OCI-LY3 (cell line): ENCODE results near the gene MAD1L1.

Experiments
- H2AFZ ChIP-seq: fragments of 200-600, 300-600 bp; shearing (Covaris generic); 2 replicates; pipeline ENCODE4 v1.6.0; 2014; ENCODE audit warnings: antibody characterized with exemption, low read depth, low read length
- H3K27ac ChIP-seq: fragments of 200-600, 300-600 bp; sonication (generic); 2 replicates; pipeline ENCODE4 v1.5.1; 2014; ENCODE audit warnings: mild to moderate bottlenecking, low read length, moderate library complexity, mixed read lengths
- H3K27me3 ChIP-seq: fragments of 200-600, 300-600 bp; sonication (generic); 2 replicates; pipeline ENCODE4 v1.6.1; 2014; ENCODE audit warnings: low read depth, low read length, mixed read lengths
- H3K36me3 ChIP-seq: fragments of 200-600, 300-600 bp; sonication (generic); replicated peaks from 2 replicates; pipeline ENCODE3; 2014; ENCODE audit warnings: low read depth, low read length, mixed read lengths
- H3K4me1 ChIP-seq: fragments of 300-600, 200-600 bp; sonication (generic); 2 replicates; pipeline ENCODE4 v1.6.1; 2014; ENCODE audit warnings: low read length, mixed read lengths
- H3K4me2 ChIP-seq: fragments of 200-600, 300-600 bp; sonication (generic); 2 replicates; pipeline ENCODE4 v1.6.1; 2014; ENCODE audit warnings: low read length, mixed read lengths
- H3K4me3 ChIP-seq: fragments of 300-600, 200-600 bp; sonication (generic); 2 replicates; pipeline ENCODE4 v1.5.1; 2014; ENCODE audit warnings: antibody characterized with exemption, mild to moderate bottlenecking, low read length, moderate library complexity
- H3K79me2 ChIP-seq: fragments of 300-600, 200-600 bp; shearing (Covaris generic); 2 replicates; pipeline ENCODE4 v1.6.1; 2014; ENCODE audit warnings: mild to moderate bottlenecking, low read length, mixed read lengths
- H3K9ac ChIP-seq: fragments of 300-600, 200-600 bp; shearing (Covaris generic); 2 replicates; pipeline ENCODE4 v1.6.0; 2014; ENCODE audit warnings: mild to moderate bottlenecking, low read length, moderate library complexity
- H3K9me3 ChIP-seq: fragments of 200-600, 300-600 bp; shearing (Covaris generic); 2 replicates; pipeline ENCODE4 v1.6.1; 2014; ENCODE audit warnings: low read length, mixed read lengths; ENCODE audit not compliant: insufficient read depth
- H4K20me1 ChIP-seq: fragments of 200-600, 300-600 bp; sonication (generic); 2 replicates; pipeline ENCODE4 v1.6.1; 2016; ENCODE audit warnings: low read length, mixed read lengths; ENCODE audit not compliant: insufficient read depth
- EZH2phosphoT487 ChIP-seq: fragments of 200-600 bp; shearing (Covaris generic); IDR thresholded peaks from 2 replicates; pipeline ENCODE4 v1.6.1; 2018; ENCODE audit warnings: antibody characterized with exemption, mixed run types, low read depth
- TF ChIP-seq, protein P1 (sequence below): fragments of 200-600, 300-600 bp; sonication (generic); IDR thresholded peaks from 2 replicates; pipeline ENCODE4 v1.5.1; 2014; ENCODE audit warnings: antibody characterized with exemption, low read length, low read depth

Gene MAD1L1

DNA sequence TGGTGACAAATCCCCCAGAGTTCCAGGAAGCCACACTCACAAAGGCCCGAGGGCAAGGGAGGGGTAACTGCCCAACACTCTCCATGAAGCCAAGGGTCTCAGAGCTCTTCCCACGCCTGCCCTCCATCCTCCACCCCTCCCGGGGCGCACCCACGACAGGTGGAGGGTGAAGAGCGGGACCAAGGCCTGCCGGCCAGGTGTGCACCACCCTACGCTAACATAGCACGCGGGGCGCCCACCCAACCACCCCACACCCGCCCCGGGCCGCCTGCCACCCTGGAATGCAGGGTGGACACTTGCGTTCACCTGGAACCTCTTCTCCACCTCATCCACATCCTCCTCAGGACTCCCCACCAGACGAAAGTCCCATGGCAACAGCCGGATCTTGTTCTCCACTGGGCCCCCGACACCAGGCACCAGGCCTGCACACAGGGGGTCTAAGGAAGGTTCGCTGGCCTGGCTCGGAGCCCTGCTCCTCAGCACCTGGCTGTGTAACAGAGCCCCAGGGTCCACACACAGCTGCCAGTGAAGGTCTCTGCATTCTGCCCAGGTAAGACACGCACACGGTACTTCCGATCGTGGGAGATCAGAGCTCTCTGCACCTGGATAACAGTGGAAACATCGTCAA, 32.7 kb downstream of the MAD1L1 start:
- Histone ChIP-seq H3K79me2 (no peaks in the 10 kb centered on the region), H2AFZ (no peak overlapping the region), H3K27me3 (no peaks in the 10 kb centered on the region), H3K4me2 (no peak overlapping the region), H4K20me1 (no peaks in the 10 kb centered on the region), H3K9me3 (no peaks in the 10 kb centered on the region), H3K4me1 (peaks cover 6% of the 10 kb centered on the region; the same call in 1 of the 2 replicates), H3K27ac (no peak overlapping the region), H3K36me3 (peaks cover 21% of the 10 kb centered on the region), H3K4me3 (no peak overlapping the region), H3K9ac (no peak overlapping the region)
- no peak for TF ChIP-seq EZH2phosphoT487
- TF ChIP-seq, protein P1, sequence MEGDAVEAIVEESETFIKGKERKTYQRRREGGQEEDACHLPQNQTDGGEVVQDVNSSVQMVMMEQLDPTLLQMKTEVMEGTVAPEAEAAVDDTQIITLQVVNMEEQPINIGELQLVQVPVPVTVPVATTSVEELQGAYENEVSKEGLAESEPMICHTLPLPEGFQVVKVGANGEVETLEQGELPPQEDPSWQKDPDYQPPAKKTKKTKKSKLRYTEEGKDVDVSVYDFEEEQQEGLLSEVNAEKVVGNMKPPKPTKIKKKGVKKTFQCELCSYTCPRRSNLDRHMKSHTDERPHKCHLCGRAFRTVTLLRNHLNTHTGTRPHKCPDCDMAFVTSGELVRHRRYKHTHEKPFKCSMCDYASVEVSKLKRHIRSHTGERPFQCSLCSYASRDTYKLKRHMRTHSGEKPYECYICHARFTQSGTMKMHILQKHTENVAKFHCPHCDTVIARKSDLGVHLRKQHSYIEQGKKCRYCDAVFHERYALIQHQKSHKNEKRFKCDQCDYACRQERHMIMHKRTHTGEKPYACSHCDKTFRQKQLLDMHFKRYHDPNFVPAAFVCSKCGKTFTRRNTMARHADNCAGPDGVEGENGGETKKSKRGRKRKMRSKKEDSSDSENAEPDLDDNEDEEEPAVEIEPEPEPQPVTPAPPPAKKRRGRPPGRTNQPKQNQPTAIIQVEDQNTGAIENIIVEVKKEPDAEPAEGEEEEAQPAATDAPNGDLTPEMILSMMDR = no peak

DNA sequence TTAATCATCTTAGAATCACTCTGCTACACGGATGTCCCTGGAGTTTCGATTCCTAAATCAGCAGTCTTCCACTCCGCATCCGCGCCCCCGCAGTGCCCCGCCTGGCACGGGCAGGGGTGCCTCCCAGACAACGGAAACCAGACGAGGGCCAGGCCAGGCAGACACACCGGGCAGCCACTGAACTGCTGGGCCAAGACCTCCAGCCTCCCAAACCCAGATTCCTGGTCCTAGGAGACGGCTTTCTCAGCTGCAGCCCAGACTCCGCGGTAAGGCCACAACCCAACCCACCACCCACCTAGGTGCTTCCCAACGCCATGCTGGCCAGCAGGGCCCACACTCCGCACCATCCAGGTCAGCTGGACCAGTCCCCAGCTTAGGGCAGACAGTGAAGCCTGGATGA, 33.2 kb downstream of the MAD1L1 start:
- Histone ChIP-seq H3K9me3 (no peaks in the 10 kb centered on the region), H2AFZ (no peak overlapping the region), H3K4me2 (no peak overlapping the region), H3K4me1 (peaks cover 6% of the 10 kb centered on the region; the same call in 1 of the 2 replicates), H3K9ac (no peak overlapping the region), H3K36me3 (peaks cover 21% of the 10 kb centered on the region), H3K27me3 (no peaks in the 10 kb centered on the region), H3K79me2 (no peaks in the 10 kb centered on the region), H4K20me1 (no peaks in the 10 kb centered on the region), H3K4me3 (no peak overlapping the region), H3K27ac (no peak overlapping the region)
- TF ChIP-seq, protein P1 = no peak
- TF ChIP-seq EZH2phosphoT487 = no peak

DNA sequence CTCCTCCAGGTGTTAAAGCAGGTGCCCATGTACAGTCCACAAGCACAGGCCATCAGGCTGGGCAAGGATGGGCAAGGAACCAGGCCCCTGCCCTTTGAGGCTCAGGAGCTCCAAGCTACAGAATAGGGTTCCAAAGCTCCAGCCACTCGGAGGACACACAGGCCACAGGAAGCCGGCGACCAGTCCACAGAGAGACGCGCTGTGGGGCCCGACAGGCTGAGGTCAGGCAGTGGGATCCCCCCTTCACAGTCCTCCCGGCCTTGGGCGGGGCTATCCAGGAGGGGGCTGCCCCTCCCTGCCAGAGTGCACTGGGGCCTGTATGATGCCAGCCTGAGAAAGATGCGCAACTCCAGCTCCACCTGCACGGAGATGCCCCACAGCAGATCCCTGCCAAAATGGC, 34.0 kb downstream of the MAD1L1 start:
- Histone ChIP-seq H3K27ac (no peak overlapping the region), H3K4me1 (peaks cover 2% of the 10 kb centered on the region; the same call in 1 of the 2 replicates), H3K27me3 (no peaks in the 10 kb centered on the region), H4K20me1 (no peaks in the 10 kb centered on the region), H3K4me3 (no peak overlapping the region), H3K4me2 (no peak overlapping the region), H3K79me2 (no peaks in the 10 kb centered on the region), H3K9ac (no peak overlapping the region), H3K36me3 (peaks cover 18% of the 10 kb centered on the region), H2AFZ (no peak overlapping the region), H3K9me3 (no peaks in the 10 kb centered on the region)
- no peak for TF ChIP-seq EZH2phosphoT487
- TF ChIP-seq, protein P1 = no peak

DNA sequence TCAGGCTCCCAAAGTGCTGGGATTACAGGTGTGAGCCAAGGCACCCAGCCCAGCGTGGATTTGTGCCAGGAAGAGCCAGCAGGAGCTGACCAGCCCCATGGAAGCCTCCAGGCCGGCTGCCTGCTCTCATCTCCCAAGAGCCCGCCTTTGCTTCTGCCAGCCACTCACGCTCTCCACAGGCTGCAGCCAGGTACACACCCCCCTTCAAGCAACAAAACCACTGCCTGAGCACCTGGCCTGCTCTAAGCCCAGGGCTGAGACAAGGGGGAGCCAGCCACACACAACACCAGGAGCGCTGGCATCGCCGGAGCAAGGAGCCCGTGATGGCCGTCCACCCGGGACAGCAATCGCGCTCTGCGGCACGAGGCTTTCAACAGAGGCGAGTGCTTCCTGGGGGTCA, 34.5 kb downstream of the MAD1L1 start:
- no peak overlapping the region for H3K9ac ChIP-seq
- no peak overlapping the region for H3K4me3 ChIP-seq
- no peak overlapping the region for H3K27ac ChIP-seq
- no peaks in the 10 kb centered on the region for H3K9me3 ChIP-seq
- no peaks in the 10 kb centered on the region for H3K4me1 ChIP-seq
- peaks cover 18% of the 10 kb centered on the region for H3K36me3 ChIP-seq
- no peak overlapping the region for H3K4me2 ChIP-seq
- no peak overlapping the region for H2AFZ ChIP-seq
- H3K27me3 ChIP-seq = no peaks in the 10 kb centered on the region
- no peak for TF ChIP-seq EZH2phosphoT487
- TF ChIP-seq, protein P1 = no peak
- H4K20me1 ChIP-seq = no peaks in the 10 kb centered on the region
- H3K79me2 ChIP-seq = no peaks in the 10 kb centered on the region
